ENCODE results near the gene RRBP1.

Gene RRBP1

DNA sequence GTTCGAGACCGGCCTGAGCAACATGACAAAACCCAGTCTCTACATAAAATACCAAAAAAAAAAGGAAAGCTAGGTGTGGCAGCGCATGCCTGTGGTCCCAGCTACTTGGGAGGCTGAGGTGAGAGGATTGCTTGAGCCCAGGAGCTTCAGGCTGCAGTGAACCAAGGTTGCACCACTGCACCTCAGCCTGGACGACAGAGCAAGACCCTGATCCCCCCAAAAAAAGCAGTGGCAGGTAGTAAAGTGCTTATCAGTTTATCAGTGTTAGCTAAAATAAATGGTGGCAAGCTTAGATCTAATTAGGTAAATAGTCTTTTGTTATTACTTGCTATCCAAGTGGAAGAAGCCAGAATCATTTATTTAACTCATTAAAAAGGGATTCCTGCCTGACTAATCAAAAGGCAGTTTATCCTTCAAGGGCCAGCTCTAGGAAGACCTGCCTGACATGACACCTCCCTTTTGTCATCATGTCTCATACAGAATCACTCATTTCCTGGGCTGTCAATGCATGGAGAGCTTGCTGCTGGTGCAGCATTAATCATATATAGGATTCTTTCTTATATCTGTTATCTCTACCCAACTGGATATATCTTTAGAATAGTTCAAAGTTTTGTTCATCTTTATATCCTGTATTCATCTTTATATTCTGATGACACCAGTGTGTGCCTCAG lies 102.5 kb downstream of the RRBP1 start:
- TF ChIP-seq, protein P1, sequence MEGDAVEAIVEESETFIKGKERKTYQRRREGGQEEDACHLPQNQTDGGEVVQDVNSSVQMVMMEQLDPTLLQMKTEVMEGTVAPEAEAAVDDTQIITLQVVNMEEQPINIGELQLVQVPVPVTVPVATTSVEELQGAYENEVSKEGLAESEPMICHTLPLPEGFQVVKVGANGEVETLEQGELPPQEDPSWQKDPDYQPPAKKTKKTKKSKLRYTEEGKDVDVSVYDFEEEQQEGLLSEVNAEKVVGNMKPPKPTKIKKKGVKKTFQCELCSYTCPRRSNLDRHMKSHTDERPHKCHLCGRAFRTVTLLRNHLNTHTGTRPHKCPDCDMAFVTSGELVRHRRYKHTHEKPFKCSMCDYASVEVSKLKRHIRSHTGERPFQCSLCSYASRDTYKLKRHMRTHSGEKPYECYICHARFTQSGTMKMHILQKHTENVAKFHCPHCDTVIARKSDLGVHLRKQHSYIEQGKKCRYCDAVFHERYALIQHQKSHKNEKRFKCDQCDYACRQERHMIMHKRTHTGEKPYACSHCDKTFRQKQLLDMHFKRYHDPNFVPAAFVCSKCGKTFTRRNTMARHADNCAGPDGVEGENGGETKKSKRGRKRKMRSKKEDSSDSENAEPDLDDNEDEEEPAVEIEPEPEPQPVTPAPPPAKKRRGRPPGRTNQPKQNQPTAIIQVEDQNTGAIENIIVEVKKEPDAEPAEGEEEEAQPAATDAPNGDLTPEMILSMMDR (IDR thresholded peaks at IDR 0.05; ENCODE audit: borderline replicate concordance, insufficient read depth, low read depth, low read length) = no peak
- H3K4me3 ChIP-seq (ENCODE audit: low read depth, low read length) = no peak overlapping the region

DNA sequence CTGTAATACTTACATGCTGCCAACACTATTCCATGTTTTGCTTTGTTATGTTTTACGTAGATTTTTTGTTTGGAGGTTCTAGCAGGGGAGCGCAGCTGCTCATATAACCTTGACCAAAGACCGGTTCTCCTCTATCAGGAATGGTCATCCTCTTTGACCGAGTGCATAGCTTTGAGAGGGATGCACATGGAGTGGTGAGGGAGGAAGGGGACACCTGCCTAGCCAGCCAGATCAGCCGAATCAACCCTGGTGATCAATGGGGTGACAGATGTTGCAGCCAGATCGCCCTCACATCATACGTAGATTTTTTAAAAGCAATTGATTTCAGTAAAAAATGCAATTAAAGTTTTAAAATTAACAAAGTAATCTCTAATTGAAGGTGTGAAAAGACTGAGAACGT lies 105.8 kb downstream of the RRBP1 start:
- H3K4me3 ChIP-seq (ENCODE audit: low read depth, low read length) = no peak overlapping the region
- TF ChIP-seq, protein P1 (IDR thresholded peaks at IDR 0.05; ENCODE audit: borderline replicate concordance, insufficient read depth, low read depth, low read length) = no peak

DNA sequence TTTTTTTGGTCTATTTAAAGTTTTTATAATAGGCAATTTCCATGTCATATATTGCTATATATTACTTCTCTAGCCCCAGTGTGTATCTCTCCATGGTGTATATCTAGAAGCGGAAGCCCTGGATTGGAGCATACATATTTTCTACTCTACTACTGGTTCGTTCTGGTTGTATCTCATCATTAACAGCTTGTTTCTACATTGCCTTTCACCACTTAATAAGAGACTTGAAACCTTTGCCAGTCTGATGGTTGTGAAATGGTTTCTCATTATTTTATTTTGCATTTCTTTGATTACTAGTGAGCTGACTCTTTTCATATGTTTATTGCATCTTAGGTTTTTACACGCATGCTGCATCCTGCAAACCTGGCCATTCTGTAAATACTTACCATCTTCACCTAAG lies 108.6 kb downstream of the RRBP1 start:
- TF ChIP-seq, protein P1 (IDR thresholded peaks at IDR 0.05; ENCODE audit: borderline replicate concordance, insufficient read depth, low read depth, low read length) = no peak
- H3K4me3 ChIP-seq (ENCODE audit: low read depth, low read length) = no peak overlapping the region

DNA sequence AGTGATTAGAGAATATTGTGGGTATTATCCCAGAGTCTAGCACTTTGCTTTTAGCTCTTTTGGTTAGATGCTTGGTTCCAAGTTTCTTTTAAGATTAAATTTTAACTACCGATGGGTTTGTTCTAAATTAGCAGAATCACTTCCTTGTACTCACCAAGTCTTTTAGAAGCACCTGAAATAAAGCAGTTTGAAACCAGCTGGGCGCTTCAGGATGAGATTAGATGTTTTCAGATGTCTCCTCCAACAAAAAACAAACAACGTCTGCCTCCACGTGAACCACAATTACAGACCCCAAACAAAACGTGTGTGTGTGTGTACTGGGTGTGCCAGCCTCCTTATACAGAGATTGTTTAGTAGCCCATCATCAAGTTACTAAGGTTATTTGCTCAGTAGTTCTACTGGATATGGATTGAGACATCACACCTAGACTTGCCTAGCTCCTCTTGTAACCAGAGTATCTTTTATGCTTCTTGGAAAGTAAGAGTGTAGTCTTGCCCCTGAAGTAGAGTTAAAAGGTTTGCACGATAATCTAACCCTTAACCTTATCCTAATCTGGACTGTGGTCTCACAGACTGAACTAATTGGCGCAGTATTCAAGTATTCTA lies 109.9 kb downstream of the RRBP1 start:
- TF ChIP-seq, protein P1 (IDR thresholded peaks at IDR 0.05; ENCODE audit: borderline replicate concordance, insufficient read depth, low read depth, low read length) = no peak
- H3K4me3 ChIP-seq (ENCODE audit: low read depth, low read length) = no peak overlapping the region

DNA sequence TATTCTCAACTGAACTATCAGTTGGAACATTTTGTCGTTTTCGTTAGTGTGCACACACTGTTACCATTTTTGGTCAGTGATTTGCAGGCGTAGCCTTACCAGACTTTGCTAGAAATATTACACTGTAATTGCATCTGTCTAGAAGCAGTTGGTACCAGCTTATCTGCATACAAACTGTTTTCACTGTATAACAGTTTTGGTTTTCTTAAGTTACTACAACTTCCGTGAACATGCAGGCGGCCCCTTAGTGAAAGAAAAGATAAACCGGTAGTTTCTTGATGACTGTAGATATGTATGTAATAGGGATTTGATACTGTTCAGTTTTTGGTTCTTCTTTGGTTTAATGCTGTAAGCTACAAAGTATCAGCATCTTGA lies 110.9 kb downstream of the RRBP1 start:
- H3K4me3 ChIP-seq (ENCODE audit: low read depth, low read length) = no peak overlapping the region
- TF ChIP-seq, protein P1 (IDR thresholded peaks at IDR 0.05; ENCODE audit: borderline replicate concordance, insufficient read depth, low read depth, low read length) = no peak

DNA sequence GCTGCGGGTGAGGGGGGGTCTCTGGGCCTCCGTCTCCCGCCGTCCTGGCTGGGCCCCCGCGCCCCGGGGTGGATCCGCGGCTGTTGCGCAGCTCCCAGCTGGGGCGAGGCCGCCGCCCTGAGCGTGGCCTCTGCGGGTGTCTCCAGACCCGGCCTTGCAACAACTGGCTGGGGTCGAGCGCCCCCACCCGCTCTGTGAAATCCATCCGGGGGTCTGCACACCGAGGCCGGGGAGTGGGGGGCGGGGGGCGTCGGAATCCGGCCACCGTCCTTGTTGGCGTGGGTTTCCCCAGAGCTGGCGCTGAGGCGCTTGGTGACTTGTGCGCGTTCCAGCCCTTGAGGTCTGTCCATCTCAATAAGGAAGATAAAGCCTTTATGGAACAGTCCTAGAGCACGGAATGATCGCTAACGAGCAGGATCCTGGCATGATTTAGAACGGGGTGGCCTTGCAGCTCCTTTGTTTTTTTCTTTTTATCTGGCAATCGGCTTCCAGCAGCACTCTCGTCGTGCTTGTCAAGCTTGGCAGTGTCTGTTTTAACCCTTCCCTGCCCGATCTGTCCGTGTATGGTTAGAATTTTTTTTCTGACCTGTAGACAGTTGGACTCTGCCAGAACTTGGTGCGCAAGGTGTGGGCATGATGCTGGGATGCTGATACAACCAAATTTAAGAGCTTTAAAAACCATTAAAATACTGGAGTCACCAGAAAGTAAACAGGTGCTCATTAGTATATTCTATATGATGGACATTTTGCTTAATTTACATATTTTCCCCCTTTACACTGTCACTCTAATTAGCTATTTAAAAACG lies 111.5 kb downstream of the RRBP1 start:
- TF ChIP-seq, protein P1 (IDR thresholded peaks at IDR 0.05; ENCODE audit: borderline replicate concordance, insufficient read depth, low read depth, low read length) = no peak
- peak overlapping the region; percentile 77 for H3K4me3 ChIP-seq (ENCODE audit: low read depth, low read length)
